ENCODE data around the gene GRAMD1A.
"Not testable (repeated sequence)": the region's sequence is repeated elsewhere in the genome, so short reads cannot be mapped to it uniquely, and the experiment has no call there.

Gene GRAMD1A

DNA sequence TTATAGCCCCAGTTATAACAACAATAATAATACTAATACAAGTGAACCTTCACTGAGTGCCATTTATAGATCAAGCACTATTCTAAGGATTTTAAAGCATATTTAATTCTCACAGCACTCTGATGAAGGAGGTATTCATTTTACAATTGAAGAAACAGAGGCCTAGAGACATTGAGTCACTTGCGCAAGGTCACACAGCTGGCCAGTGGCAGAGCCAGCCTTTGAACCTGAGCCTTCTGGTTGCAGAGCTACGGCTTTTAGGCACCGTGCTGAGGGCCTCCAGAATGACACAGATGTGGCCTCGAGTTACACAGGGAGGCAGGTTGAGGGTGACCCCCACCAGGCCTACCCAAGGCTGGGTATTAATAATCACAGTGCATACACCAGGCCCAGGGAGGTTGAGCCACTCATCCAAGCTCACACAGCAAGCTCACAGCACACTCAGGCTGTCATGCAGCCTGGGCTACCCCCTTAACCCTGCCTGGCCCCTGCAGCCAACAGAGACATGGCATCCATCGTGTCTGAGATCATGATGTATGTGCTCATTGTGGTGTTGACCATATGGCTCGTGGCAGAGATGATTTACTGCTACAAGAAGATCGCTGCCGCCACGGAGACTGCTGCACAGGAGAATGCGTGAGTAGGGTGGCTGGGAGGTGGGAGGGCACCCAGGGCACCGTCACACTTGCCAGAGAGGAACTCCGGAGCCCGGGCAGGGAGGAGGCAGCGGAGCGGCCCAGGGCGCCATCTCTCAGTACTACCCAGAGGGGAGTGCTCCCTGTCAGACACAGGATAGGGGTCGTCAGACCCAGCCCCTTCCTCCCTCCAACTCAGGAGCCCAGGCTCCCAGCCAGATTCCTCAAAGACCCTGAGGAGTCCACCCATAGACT is 38.7 kb downstream of the GRAMD1A start:
- DNase-seq: no peak

DNA sequence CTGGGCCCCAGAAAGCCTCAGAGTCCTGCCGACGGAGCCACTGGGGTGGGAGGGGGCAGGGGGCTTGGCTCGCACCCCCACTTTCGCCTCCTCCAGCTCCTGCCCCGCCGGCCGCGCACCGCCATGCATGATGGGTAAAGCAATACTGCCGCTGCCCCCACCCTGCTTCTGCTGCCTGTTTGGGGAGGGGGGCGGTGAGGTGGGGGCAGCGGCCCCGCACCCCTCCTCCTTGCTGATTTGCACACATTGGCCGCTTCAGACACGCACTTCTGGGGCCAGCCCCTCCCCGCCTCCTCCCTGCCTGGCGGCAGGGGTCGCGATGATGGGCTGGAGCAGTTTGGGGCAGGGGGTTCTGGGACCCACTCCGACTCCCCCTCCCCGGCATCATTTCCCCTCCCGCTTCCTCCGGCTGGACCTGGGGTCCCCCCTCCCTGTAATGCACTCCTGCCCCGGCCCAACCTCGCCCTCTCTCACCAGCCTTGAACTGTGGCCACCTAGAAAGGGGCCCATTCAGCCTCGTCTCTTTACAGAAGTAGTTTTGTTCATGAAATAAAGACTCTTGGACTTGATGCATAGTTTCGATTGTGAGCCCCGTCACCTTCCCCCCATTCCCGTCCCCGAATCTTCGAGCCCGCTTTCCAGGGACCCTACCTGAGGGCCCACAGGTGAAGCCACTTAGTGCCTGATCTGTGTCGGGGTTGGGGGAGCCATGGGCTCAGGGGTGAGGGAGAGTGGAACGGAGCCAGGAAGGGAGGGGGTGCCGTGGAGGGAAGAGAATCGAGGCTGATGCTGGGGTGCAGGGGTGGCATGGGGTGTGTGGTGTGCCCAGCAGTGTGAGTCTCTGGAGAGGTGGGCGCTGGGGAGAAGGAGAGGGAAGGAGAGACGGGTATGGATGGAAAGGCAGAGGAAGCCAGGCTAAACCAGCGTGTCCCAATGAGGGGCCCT is 40.0 kb downstream of the GRAMD1A start:
- DNase-seq: no peak

- DNase-seq: no peak
These were observed 40.9 kb downstream of the GRAMD1A start for GRCh38 chr19:35040826-35041547.

GRCh38 chr19:35041548-35042055 is 41.5 kb downstream of the GRAMD1A start, which contains the start of gene HPN:
Gene HPN, plus strand, starts transcription at chr19:35041721. Its CDS starts 786 bp downstream, at chr19:35042507.
- DNase-seq: no peak

DNA sequence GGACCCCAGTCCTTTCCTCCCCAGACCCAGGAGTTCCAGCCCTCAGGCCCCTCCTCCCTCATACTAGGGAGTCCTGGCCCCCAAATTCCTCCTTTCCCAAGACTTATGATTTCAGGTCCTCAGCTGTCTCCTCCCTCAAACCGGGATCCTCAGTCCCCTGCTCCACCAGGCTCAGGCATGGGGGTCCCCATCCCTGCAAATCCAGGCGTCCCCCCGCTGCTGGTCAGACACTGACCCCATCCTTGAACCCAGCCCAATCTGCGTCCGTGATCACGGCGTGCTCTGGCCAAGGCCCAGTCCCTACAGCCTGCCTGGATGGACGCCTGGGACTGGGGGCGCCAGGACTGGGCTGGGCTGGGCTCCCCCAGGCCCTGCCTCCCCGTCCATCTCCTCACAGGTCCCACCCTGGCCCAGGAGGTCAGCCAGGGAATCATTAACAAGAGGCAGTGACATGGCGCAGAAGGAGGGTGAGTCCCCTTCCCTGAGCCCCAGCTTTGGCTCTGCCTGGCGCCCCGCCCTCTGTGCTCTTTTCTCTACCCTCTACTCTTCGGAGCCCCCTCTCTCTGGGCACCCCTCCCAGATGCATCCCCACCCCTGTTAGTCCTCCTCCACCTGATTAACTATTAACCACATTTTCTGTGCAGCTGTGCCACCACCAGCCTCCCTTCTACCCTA is 42.1 kb downstream of the GRAMD1A start:
- DNase-seq: no peak

GRCh38 chr19:35042954-35043604 is 43.0 kb downstream of the GRAMD1A start:
- no peak for DNase-seq

DNA sequence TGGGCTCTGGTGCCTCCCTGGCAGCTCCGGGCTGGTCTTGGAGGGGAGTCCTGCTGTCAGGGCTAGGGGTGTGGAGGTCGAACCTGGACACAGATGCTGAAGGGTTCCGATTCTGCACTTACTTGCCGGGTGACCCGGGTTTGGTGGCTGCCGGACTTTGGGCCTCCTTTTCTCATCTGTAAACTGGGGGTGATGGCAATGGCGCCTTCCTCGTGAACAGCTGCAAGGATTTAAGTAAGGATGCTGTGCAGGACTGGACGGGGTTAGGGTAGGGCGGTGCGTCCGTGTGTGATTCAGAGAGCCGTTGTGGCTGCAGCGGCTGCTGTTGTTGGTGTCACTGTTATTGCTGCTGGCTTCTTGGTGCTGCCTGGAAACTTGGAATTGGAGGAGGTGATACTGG is 43.8 kb downstream of the GRAMD1A start:
- DNase-seq: no peak

DNA sequence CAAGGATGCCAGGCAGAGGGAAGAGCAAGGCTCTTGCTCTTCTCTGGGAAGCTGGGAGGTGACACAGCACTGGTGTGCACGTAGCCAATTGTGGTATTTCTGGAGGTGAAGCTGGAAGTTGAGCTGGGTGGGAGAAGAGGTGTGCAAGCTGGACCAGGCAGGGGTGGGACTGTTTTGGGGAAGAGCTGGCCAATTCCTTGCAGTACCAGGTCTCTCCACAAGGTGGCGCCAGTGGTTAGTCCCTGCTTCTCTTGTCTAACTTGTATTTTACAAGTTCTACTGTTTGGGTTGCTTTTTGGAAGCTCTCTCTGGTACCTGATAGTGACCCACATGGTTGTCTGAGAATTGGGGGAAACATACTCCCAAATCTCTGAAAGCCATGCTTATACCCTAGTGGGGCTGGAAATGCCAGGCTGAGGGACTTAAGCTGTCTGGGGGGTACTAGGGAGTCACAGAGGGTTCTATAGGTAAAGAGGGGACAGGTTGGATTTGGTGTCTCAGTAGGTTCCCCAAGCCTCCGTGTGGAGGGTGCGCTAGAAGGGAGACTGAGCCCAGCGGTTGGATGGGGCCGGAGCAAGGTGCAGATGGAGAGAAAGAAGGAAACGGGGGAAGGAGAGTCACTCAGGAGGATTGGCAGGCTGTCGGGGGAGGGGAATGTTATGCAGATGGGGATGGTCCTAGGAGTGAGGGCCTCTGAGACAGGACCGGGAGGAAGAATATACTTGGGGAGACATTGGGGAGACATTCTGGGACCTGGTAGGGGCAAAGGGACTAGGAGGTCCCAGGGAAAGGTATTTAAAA is 44.4 kb downstream of the GRAMD1A start:
- DNase-seq: no peak

DNA sequence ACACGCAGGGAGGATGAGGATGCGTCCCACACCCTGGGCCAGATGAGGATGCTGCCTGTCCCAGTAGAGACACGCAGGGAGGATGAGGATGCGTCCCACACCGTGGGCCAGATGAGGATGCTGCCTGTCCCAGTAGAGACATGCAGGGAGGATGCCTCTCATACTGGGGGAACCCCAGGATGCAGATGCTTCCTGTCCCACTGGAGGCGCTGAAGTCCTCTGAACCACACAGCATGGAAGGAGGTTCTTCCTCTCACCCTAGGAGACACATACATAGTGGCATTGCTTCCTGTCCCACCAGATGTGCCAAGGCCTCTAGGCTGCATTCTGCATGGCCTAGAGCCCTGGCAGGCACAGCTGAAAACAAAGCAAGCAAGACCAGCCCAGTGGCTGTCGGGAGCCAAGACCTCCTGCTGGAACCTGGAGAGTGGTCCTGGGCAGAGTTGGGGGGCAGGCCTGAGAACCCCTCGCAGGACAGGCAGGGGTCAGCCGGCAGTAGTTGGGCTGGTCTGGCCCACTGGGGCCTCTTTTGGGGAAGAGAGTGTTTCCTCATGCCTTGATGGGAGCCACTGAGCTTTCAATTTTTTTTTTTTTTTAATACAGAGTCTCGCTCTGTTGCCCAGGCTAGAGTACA is 45.7 kb downstream of the GRAMD1A start:
- no peak for DNase-seq

GRCh38 chr19:35046461-35046860 is 46.3 kb downstream of the GRAMD1A start:
- DNase-seq: no peak

- DNase-seq: no peak
These were observed 48.8 kb downstream of the GRAMD1A start for GRCh38 chr19:35048911-35049411.

GRCh38 chr19:35049456-35049855 is 49.3 kb downstream of the GRAMD1A start:
- no peak for DNase-seq

GRCh38 chr19:35050662-35051061 is 50.5 kb downstream of the GRAMD1A start:
- DNase-seq: not testable (repeated sequence)

- DNase-seq: not testable (repeated sequence)
These were observed 51.1 kb downstream of the GRAMD1A start for GRCh38 chr19:35051268-35051667.

DNA sequence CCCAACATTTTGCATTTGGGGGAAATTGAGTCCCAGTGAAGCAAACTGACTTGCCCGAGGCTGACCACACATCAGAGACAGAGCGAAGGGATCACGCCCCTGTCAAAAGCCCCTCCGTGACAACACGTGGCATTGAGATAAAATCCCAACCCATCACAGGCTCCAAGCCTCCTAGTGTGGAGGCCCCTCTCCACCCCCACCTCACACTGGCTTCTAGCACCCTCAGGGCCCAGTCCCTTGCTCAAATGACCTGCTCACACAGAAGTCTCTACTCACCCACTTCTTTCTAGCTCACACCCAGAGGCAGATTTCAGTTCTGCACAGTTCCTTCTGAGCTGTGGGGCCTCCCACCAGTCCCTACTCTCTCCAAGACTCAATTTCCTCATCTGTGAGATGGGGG is 51.7 kb downstream of the GRAMD1A start:
- DNase-seq: no peak

- DNase-seq: no peak
These were observed 52.6 kb downstream of the GRAMD1A start for GRCh38 chr19:35052599-35053190.

DNA sequence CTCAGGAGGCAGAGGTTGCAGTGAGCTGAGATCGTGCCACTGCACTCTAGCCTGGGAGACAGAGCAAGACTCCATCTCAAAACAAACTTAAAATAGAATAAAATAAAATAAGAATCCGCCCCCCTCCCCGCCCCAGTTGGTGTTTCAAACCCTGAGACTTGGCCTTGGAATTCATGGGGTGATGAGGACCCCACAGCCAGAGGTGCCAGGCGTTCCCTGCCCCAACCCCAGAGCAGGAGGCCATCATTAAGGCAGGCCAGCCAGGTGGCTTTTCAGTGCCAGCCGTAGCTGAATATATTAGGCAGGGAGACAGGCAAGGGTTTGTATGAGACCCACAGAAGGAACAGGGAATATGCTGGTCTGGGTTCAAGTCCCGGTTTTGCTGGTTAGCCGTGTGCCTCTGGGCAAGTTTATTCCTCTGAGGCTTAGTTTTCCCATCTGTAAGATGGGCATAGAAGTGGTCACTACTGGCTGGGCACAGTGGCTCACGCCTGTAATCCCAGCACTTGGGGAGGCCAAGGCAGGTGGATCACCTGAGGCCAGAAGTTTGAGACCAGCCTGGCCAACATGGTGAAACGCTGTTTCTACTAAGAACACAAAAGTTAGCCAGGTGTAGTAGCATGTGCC is 53.7 kb downstream of the GRAMD1A start:
- no peak for DNase-seq

DNA sequence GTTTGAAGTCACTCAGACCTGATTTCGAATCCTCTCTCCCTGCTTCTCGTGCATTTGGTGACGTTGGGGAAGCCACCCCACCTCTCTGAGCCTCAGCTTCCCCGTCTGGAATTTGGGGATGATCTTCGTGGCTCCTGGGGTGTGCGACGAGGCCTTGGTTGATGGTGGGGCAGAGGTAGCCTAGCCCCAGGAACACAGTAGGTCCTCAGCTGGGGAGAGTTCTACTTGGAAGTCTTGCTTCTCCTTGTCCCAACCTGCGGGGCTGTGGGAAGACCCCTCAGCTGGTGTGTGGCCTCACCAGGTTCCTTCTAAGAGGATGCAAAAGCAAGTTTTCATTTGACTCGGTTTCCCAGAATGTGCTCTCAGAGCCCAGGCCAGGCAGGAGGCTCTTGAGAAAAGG is 54.5 kb downstream of the GRAMD1A start:
- no peak for DNase-seq

GRCh38 chr19:35055715-35056179 is 55.6 kb downstream of the GRAMD1A start:
- DNase-seq: no peak

All from cortex of kidney (tissue), 1 donor.